HG03457 (cell line): ENCODE measurements around the gene METTL15.
"Not testable (repeated sequence)": the region's sequence is repeated elsewhere in the genome, so short reads cannot be mapped to it uniquely, and the experiment has no call there.

Experiments
- ATAC-seq: cut with Tn5 transposase; IDR thresholded peaks from one replicate; pipeline ENCODE4 v1.9.1; 2021; ENCODE audit warnings: moderate number of reproducible peaks; ENCODE audit not compliant: unreplicated experiment

Gene METTL15

GRCh38 chr11:28284196-28284595 is 176.0 kb downstream of the METTL15 start:
- no peak for ATAC-seq

GRCh38 chr11:28289444-28289843 is 181.3 kb downstream of the METTL15 start:
- ATAC-seq, result no peak

DNA sequence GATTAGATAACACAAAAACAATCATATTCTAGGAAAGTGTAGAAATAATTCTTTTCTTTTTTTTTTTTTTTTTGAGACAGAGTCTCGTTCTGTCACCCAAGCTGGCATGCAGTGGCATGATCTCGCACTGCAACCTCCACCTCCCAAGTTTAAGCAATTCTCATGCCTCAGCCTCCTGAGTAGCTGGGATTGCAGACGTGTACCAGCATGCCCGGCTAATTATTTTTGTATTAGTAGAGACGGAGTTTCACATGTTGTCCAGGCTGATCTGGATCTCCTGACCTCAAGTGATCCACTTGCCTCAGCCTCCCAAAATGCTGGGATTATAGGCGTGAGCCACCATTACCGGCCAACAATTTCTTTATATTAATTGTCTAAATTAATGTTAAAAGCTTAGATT is 182.8 kb downstream of the METTL15 start:
- ATAC-seq, result not testable (repeated sequence)

- peak; percentile 95 for ATAC-seq
Measured at GRCh38 chr11:28296426-28296825, 188.2 kb downstream of the METTL15 start.

GRCh38 chr11:28298209-28298608 is 190.0 kb downstream of the METTL15 start:
- no peak for ATAC-seq

GRCh38 chr11:28303477-28304191 is 195.4 kb downstream of the METTL15 start:
- no peak for ATAC-seq

- no peak for ATAC-seq
Measured at GRCh38 chr11:28315440-28315839, 207.3 kb downstream of the METTL15 start.

DNA sequence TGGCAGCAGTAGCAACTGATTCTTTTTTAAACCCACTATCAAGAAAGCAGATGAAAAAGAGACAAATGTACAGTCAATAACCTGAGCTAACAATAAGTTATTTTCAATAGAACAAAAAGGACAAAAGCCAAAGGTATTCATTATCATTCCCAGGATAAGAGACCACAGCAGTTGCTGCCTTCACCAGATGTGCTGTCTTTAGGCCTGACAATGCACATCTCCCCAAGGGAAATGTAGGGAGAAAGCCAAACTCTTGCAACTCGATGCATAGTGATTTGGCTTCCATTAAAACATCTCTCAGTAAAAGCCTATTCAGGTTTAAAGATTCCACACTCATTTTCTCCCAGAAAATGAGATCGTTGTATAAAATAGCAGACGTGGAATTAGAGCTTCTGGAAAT is 210.7 kb downstream of the METTL15 start:
- ATAC-seq, result no peak

- ATAC-seq, result no peak
Measured at GRCh38 chr11:28323621-28324020, 215.4 kb downstream of the METTL15 start.

DNA sequence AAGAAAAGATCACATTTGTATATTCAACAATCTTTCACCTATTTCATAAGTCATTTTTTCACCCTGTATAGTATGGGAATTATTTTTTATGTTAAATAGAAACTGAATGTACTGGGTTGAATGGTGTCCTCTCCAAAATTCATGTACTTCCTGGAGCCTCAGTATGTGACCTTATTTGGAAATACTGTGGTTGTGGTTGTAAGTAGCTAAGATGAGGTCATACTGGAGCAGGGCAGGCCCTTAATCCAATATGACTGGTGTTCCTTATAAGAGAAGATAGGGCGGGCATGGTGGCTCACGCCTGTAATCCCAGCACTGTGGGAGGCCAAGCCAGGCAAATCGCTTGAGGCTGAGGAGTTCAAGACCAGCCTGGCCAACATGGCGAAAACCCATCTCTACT is 224.2 kb downstream of the METTL15 start:
- not testable (repeated sequence) for ATAC-seq

GRCh38 chr11:28337701-28338100 is 229.5 kb downstream of the METTL15 start:
- ATAC-seq, result no peak

DNA sequence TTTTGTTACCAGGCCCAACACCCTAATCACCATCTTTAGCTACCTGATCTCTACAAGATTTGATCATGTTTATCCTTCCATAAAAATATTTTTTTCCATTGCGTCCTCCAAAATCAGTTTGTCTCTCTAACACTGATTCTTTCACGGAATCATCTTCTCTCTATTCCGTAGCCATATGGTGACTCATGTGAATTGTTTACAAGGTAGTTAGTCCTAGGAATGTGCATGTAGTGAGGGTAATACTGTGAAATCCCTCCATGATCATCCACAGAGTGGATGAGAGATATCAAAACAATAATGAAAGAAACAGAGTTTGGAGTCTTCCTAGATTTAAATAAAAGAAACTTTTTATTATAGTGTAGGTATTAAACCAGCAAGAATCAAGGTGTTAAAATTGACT is 230.2 kb downstream of the METTL15 start:
- ATAC-seq, result no peak

GRCh38 chr11:28339488-28339887 is 231.3 kb downstream of the METTL15 start:
- ATAC-seq, result no peak

DNA sequence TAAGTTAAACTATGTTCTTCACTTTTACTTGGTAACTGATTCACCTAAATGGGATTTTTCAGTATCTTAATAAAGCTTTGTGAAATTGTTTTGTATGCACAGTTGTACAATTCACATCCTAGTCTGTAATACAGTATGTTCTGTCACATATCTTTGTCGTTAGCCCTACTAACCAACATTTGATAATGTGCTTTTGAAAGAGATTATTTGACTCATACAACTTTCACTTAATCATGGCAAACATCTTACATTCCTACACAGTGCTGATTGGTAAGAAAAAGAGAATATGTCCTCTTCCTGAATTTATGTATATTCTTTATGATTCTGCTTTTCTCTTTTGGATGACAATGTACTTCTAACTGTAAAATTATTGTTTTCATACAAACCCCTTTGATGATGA is 234.5 kb downstream of the METTL15 start:
- no peak for ATAC-seq

DNA sequence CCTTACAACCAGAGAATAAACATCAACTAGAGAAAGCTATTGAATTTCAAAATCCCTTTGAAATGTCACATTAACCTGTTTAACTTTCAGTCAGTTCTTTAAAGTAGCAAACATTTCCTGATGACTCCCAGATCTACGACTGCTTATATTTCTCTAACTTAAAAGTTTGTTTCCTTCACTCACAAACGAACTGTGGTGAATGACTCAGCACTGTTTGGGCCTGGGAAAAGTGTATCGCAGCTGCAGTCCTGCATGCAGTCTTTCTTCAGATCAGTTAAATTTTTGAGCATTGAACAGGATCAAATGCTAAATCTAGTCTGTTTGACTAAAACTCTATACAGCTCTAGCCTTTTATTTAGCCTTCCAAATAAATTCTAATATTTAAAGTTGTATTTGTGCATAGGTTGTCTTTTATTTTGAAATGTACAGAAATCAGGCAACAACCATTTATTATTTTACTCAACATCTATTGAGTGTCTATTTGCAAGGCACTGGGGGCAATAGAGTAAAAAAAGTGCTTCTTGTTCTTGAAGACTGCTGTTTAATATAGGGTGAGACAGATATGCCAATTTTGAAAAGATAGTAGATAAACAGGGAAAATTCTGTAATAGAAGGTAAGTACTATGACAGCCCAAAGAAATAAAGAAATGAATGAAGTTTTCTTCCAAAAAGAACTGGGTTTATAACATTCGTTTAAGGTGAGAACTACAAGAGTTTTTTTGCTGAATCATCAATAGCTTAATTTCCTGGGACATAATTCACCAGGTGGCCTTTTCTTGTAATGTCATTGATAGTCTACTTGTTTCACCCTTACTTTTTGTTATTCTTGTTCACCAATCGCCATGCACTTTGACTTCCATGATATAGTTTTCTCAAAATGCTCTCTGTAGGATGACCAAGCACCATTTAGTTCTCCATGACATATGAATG is 235.4 kb downstream of the METTL15 start:
- ATAC-seq, result no peak

- no peak for ATAC-seq
Measured at GRCh38 chr11:28346209-28346608, 238.0 kb downstream of the METTL15 start.

- no peak for ATAC-seq
Measured at GRCh38 chr11:28346721-28347120, 238.5 kb downstream of the METTL15 start.

GRCh38 chr11:28347371-28347770 is 239.2 kb downstream of the METTL15 start:
- no peak for ATAC-seq

GRCh38 chr11:28350216-28350615 is 242.0 kb downstream of the METTL15 start:
- no peak for ATAC-seq

GRCh38 chr11:28353991-28354390 is 245.8 kb downstream of the METTL15 start:
- ATAC-seq, result no peak

- ATAC-seq, result no peak
Measured at GRCh38 chr11:28366549-28367346, 258.6 kb downstream of the METTL15 start.
